ENCODE measurements around the gene ANKRD29.

Gene ANKRD29

GRCh38 chr18:23650968-23651927 lies 11.5 kb downstream of the ANKRD29 start:
- H3K9me3 ChIP-seq (ENCODE audit: severe bottlenecking): no peaks in the 10 kb centered on the region
- H3K4me3 ChIP-seq (ENCODE audit: severe bottlenecking): no peak overlapping the region
- H3K4me1 ChIP-seq (ENCODE audit: insufficient read depth, poor library complexity, severe bottlenecking): peaks cover 13% of the 10 kb centered on the region
- H3K36me3 ChIP-seq (ENCODE audit: low read depth): no peaks in the 10 kb centered on the region
- peak; percentile 99 for ATAC-seq (ENCODE audit: low read depth)
- H3K27ac ChIP-seq (ENCODE audit: poor library complexity, severe bottlenecking): peak overlapping the region; percentile 56
- H3K27me3 ChIP-seq (ENCODE audit: insufficient read depth, poor library complexity, severe bottlenecking): no peaks in the 10 kb centered on the region
- DNase-seq (ENCODE audit: low spot score): no peak
- no peak for TF ChIP-seq CTCF (IDR thresholded peaks at IDR 0.05; ENCODE audit: poor library complexity, severe bottlenecking)

DNA sequence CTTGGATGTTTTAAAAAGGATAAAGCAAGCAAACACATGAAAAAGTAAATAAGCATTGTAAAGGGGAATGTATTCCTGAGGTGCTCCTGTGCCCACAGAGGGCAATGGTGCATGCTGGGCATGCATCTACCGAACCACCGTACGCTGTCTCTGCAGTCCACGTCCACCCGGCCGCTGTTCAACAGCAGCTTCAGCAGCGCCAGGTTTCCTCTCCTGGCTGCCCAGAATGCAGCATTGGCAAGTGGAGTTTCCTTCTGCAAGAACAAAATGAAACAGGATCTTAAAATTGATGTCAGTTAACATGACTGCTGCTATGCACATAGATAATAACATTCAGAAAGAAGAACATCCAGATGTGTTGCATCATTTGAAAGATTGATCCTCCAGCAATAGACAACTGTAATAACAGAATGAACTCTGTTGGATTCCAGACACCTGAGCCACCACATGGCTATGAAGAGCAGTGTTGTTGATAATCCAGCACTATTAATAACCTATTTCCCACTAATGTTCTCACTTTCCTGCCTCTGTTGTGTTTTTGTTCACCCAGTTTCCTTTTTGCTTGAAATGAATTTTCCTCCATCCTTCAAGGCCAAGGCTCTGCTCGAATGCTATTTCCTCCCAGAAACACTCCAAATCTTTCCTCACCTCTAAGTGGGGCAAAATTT lies 13.6 kb downstream of the ANKRD29 start:
- Histone ChIP-seq H3K27me3 (ENCODE audit: insufficient read depth, poor library complexity, severe bottlenecking) (no peaks in the 10 kb centered on the region), H3K27ac (ENCODE audit: poor library complexity, severe bottlenecking) (no peak overlapping the region), H3K4me1 (ENCODE audit: insufficient read depth, poor library complexity, severe bottlenecking) (peaks cover 13% of the 10 kb centered on the region), H3K9me3 (ENCODE audit: severe bottlenecking) (no peaks in the 10 kb centered on the region), H3K4me3 (ENCODE audit: severe bottlenecking) (no peak overlapping the region), H3K36me3 (ENCODE audit: low read depth) (no peaks in the 10 kb centered on the region)
- DNase-seq (ENCODE audit: low spot score): no peak
- no peak for ATAC-seq (ENCODE audit: low read depth)
- TF ChIP-seq CTCF (IDR thresholded peaks at IDR 0.05; ENCODE audit: poor library complexity, severe bottlenecking): no peak

DNA sequence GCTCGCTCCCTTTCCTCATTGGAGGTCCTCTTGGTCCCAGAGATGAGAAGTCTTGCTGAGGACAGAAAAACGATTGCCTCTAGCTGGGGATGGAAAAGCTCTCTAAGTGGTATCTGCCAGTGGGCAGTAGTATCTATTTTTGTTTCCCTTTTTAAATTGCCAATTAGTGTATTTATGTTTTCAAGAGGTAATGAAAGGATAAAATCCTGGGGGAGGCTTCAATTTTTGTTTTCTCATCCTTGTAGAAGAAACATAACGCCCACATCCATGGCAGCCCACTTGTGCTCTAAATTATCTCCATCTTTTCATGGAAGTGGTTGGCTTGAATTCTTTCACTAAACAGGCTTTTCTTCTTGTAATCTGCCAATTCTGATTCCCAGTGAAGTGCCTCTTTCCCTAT lies 14.3 kb downstream of the ANKRD29 start:
- ATAC-seq (ENCODE audit: low read depth): no peak
- Histone ChIP-seq H3K4me1 (ENCODE audit: insufficient read depth, poor library complexity, severe bottlenecking) (peaks cover 13% of the 10 kb centered on the region), H3K4me3 (ENCODE audit: severe bottlenecking) (no peak overlapping the region), H3K27ac (ENCODE audit: poor library complexity, severe bottlenecking) (no peak overlapping the region), H3K36me3 (ENCODE audit: low read depth) (no peaks in the 10 kb centered on the region), H3K9me3 (ENCODE audit: severe bottlenecking) (no peaks in the 10 kb centered on the region), H3K27me3 (ENCODE audit: insufficient read depth, poor library complexity, severe bottlenecking) (no peaks in the 10 kb centered on the region)
- no peak for DNase-seq (ENCODE audit: low spot score)
- TF ChIP-seq CTCF (IDR thresholded peaks at IDR 0.05; ENCODE audit: poor library complexity, severe bottlenecking): no peak

DNA sequence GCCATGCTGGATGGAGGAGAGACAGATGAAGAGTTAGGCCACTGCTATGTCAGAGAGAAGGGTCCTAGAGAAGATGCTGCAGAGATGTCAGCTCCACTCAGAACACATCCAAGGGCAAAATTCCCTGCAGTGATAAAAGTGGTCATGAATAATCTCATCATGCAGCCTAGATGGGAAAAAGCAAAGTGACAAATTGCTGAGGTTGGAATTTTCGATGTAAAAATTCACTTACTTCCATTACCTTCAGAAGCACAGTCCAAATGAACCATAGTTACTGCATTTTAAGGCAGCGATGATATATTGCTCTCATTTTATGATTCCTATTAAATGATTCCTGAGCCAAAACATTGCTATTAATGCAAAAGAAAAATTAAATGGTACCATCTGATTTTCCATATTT lies 16.4 kb downstream of the ANKRD29 start:
- H3K27me3 ChIP-seq (ENCODE audit: insufficient read depth, poor library complexity, severe bottlenecking): no peaks in the 10 kb centered on the region
- no peak overlapping the region for H3K4me3 ChIP-seq (ENCODE audit: severe bottlenecking)
- TF ChIP-seq CTCF (IDR thresholded peaks at IDR 0.05; ENCODE audit: poor library complexity, severe bottlenecking): no peak
- no peak overlapping the region for H3K27ac ChIP-seq (ENCODE audit: poor library complexity, severe bottlenecking)
- H3K4me1 ChIP-seq (ENCODE audit: insufficient read depth, poor library complexity, severe bottlenecking): peaks cover 8% of the 10 kb centered on the region
- H3K36me3 ChIP-seq (ENCODE audit: low read depth): no peaks in the 10 kb centered on the region
- no peaks in the 10 kb centered on the region for H3K9me3 ChIP-seq (ENCODE audit: severe bottlenecking)
- ATAC-seq (ENCODE audit: low read depth): no peak
- no peak for DNase-seq (ENCODE audit: low spot score)

Data from RWPE2 (cell line).